Neuronal stem cell (in vitro differentiated cells): ENCODE results near the gene PIEZO2.

ENCODE experiments used
- DNase-seq: peaks from one replicate; pipeline ENCODE4 v3.0.0-alpha.2; 2013; ENCODE audit warnings: low spot score
- H2AFZ ChIP-seq: one replicate; pipeline ENCODE4 v1.6.1; 2013; ENCODE audit warnings: mild to moderate bottlenecking, low read length, inconsistent platforms
- H2AK5ac ChIP-seq: 2 replicates; pipeline ENCODE4 v1.6.1; 2013; ENCODE audit warnings: low read depth, mild to moderate bottlenecking, inconsistent platforms, low read length, moderate library complexity, mixed read lengths
- H2BK120ac ChIP-seq: 2 replicates; pipeline ENCODE4 v1.6.1; 2013; ENCODE audit warnings: low read depth, mild to moderate bottlenecking, inconsistent platforms, low read length, moderate library complexity, mixed read lengths
- H2BK12ac ChIP-seq: one replicate; pipeline ENCODE4 v1.6.1; 2013; ENCODE audit warnings: low read length, inconsistent platforms
- H2BK15ac ChIP-seq: 2 replicates; pipeline ENCODE4 v1.6.1; 2013; ENCODE audit warnings: mild to moderate bottlenecking, low read length, inconsistent platforms, mixed read lengths
- H2BK5ac ChIP-seq: one replicate; pipeline ENCODE4 v1.6.1; 2013; ENCODE audit warnings: inconsistent platforms, mild to moderate bottlenecking, low read length, moderate library complexity
- H3K14ac ChIP-seq: one replicate; pipeline ENCODE4 v1.6.1; 2013; ENCODE audit warnings: low read length, inconsistent platforms
- H3K18ac ChIP-seq: 2 replicates; pipeline ENCODE4 v1.6.1; 2013; ENCODE audit warnings: low read length, inconsistent platforms
- H3K23ac ChIP-seq: 2 replicates; pipeline ENCODE4 v1.6.1; 2013; ENCODE audit warnings: low read depth, mild to moderate bottlenecking, mixed read lengths, low read length, inconsistent platforms; ENCODE audit not compliant: poor library complexity
- H3K27ac ChIP-seq: replicated peaks from 3 replicates; pipeline ENCODE4 v1.5.1; 2013; ENCODE audit warnings: low read length, inconsistent platforms
- H3K27me3 ChIP-seq, 3 experiments: 2 replicates each; pipeline ENCODE4 v1.6.1; 2013; ENCODE audit warnings: low read length in 3 of 3, mild to moderate bottlenecking in 2 of 3, inconsistent platforms in 1 of 3, low read depth in 1 of 3, mixed read lengths in 1 of 3, moderate library complexity in 1 of 3; ENCODE audit not compliant: control insufficient read depth in 3 of 3, insufficient read depth in 3 of 3
- H3K36me3 ChIP-seq, 2 donors: replicated peaks in 1 of 2; 2 replicates each; pipeline ENCODE4 v1.6.1; 2013; ENCODE audit warnings: low read length in 2 of 2; ENCODE audit not compliant: control insufficient read depth in 2 of 2, insufficient read depth in 2 of 2
- H3K4ac ChIP-seq: 2 replicates; pipeline ENCODE4 v1.6.1; 2013; ENCODE audit warnings: inconsistent platforms, mild to moderate bottlenecking, low read length, moderate library complexity
- H3K4me1 ChIP-seq, 2 donors: 1 replicate in 1 of 2; 2 replicates in 1 of 2; pipeline ENCODE4 v1.6.1; 2013; ENCODE audit warnings: low read length in 2 of 2, low read depth in 1 of 2; ENCODE audit not compliant: control insufficient read depth in 2 of 2, insufficient read depth in 1 of 2
- H3K4me2 ChIP-seq: one replicate; pipeline ENCODE4 v1.6.1; 2013; ENCODE audit warnings: mild to moderate bottlenecking, low read length, inconsistent platforms; ENCODE audit not compliant: insufficient read depth, poor library complexity, severe bottlenecking
- H3K4me3 ChIP-seq, 2 donors: 2 replicates each; pipeline ENCODE4 v1.5.1; 2013; ENCODE audit warnings: low read length in 2 of 2, mild to moderate bottlenecking in 2 of 2, inconsistent platforms in 1 of 2, moderate library complexity in 1 of 2
- H3K79me1 ChIP-seq: one replicate; pipeline ENCODE4 v1.6.1; 2013; ENCODE audit warnings: low read depth, mild to moderate bottlenecking, inconsistent platforms, low read length, moderate library complexity
- H3K9ac ChIP-seq: one replicate; pipeline ENCODE4 v1.6.1; 2013; ENCODE audit warnings: mild to moderate bottlenecking, low read depth, low read length, inconsistent platforms; ENCODE audit not compliant: poor library complexity
- H3K9me3 ChIP-seq, 2 donors: replicated peaks in 1 of 2; 2 replicates each; pipeline versions ENCODE3 to v1.6.1; 2013; ENCODE audit warnings: low read length in 2 of 2, mild to moderate bottlenecking in 2 of 2, inconsistent platforms in 1 of 2, low read depth in 1 of 2, mixed read lengths in 1 of 2, moderate library complexity in 1 of 2; ENCODE audit not compliant: control insufficient read depth in 2 of 2, insufficient read depth in 1 of 2
- H4K8ac ChIP-seq: one replicate; pipeline ENCODE4 v1.6.1; 2013; ENCODE audit warnings: low read depth, mild to moderate bottlenecking, inconsistent platforms, low read length, moderate library complexity
- H4K91ac ChIP-seq: one replicate; pipeline ENCODE4 v1.6.1; 2013; ENCODE audit warnings: low read length, low read depth, mild to moderate bottlenecking, inconsistent platforms; ENCODE audit not compliant: poor library complexity
- WGBS, 2 donors: extraction: QIAGEN DNeasy Blood & Tissue Kit; methylation state at CpG; one replicate each; pipeline ENCODE4 v1.1.7; 2013; ENCODE audit warnings: missing lambda C conversion rate in 2 of 2, mixed read lengths in 1 of 2; ENCODE audit not compliant: insufficient read length in 2 of 2, insufficient replicate concordance in 1 of 2; ENCODE audit errors: extremely low coverage in 2 of 2; 5-methylcytosine and 5-hydroxymethylcytosine counted together

PIEZO2 gene

DNA sequence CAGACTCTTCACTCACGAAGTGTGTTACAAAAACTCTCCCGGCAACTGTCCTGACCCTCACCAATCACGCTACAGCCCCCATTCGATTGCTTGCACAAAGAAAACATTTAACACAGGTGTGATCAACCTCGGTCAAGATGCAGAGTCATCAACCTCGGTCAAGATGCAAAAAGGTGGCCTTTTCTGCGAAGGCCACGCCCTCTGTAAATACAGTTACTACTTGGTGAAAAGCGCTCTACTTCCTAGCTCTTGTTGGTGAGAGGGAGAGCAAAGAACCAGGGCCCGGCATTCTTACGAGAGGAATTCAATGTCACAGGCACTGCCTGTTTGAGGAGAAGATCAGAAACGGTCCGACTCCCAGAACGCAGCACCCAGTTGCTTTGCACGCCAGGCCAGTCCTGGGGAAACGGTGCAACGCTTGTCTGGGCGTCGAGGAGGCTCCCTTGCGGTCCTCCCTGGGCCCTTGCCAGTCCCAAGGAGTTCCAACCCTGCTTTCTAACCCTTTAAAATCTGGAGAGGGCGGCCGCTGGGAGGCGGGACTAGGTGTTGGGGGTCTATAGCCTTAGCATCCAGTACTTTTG lies 1.9 kb downstream of the PIEZO2 start:
- H2BK5ac ChIP-seq, result no peak overlapping the region
- WGBS, 2 donors, result no CpG with 5 or more reads among the region's 23 CpGs
- H3K18ac ChIP-seq, result peak overlapping the region; percentile 0
- no peak overlapping the region for H4K8ac ChIP-seq
- H2BK120ac ChIP-seq, result no peak overlapping the region
- H3K9me3 ChIP-seq, result no peaks in the 10 kb centered on the region
- H2AFZ ChIP-seq, result no peak overlapping the region
- peak overlapping the region; percentile 92 for H3K4me2 ChIP-seq
- H3K27me3 ChIP-seq, result peaks cover 16 to 62% (median 45%) of the 10 kb centered on the region in 3 experiments
- H4K91ac ChIP-seq, result no peak overlapping the region
- no peak overlapping the region for H3K9ac ChIP-seq
- no peak overlapping the region for H2BK15ac ChIP-seq
- H3K36me3 ChIP-seq, result no peaks in the 10 kb centered on the region
- no peak overlapping the region for H3K23ac ChIP-seq
- no peak for DNase-seq
- peaks cover 5% of the 10 kb centered on the region for H3K79me1 ChIP-seq
- H2AK5ac ChIP-seq, result no peak overlapping the region
- peak overlapping the region in 1 of 2 donors; percentile 34 for H3K4me3 ChIP-seq
- no peak overlapping the region for H2BK12ac ChIP-seq
- no peak overlapping the region for H3K27ac ChIP-seq
- H3K4ac ChIP-seq, result no peak overlapping the region
- H3K4me1 ChIP-seq, result peaks cover 0 to 15% of the 10 kb centered on the region in 2 donors
- H3K14ac ChIP-seq, result no peak overlapping the region

DNA sequence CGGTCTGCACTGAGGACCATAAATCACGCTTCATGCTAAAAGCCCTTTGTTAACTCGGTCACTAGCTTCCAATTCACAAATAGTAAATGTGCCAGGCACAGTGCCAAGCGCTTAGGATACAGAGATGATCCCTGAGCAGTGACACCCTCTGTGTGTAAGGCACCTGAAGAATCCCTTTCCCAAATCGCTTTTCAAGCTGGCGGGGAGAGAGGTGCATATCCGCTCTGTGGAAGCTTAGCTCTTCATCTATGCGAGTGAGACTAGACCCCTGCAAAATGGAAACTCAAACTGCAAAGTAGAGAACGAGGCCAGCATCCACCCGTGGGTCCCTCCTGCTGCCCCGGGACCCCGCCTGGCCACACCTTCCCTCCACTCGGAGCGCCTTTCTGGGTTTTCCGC lies 2.4 kb downstream of the PIEZO2 start:
- H2BK15ac ChIP-seq, result no peak overlapping the region
- WGBS, 2 donors, result no CpG with 5 or more reads among the region's 15 CpGs

DNA sequence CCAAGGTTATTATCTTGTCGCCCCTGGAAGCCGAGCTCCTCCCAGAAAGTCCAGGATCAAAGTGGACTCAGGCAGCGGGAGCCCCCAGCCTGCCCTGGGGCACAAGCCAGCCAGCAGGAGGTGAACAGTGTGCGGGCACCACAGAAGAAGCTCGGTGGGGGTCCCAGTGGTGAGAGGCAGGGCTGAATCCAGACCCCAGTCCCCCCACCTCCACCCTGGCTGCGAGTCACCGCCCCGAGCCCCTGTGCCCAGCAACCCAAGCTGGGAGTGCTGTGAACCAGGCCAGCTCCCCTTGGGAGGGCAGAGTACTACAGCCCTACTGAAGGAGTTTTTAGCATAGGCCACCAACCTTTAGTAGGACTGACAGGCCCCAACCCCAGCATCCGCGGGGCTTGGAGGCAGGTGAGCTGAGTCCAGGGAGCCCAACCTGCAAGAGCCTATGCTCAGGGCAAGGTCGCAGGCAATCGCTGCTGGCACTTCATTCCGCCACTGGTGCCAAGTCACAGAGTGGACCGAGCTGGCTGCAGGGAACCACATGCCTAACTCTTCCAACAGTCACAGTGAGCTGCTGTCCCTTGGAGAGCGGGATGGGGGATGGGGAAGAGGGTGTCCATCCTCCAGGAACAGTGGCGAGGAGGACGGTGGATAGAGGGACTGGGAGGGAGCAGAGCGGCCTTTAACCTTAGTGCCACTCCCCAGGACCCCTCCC lies 3.0 kb downstream of the PIEZO2 start:
- peak overlapping the region; percentile 24 for H3K9ac ChIP-seq
- no CpG with 5 or more reads among the region's 18 CpGs for WGBS, 2 donors
- H3K4me1 ChIP-seq, result peaks cover 0 to 15% of the 10 kb centered on the region in 2 donors
- H3K36me3 ChIP-seq, result no peaks in the 10 kb centered on the region
- no peak overlapping the region for H3K27ac ChIP-seq
- no peaks in the 10 kb centered on the region for H3K9me3 ChIP-seq
- H3K79me1 ChIP-seq, result peaks cover 6% of the 10 kb centered on the region
- no peak overlapping the region for H2BK5ac ChIP-seq
- no peak overlapping the region for H2BK120ac ChIP-seq
- H2BK12ac ChIP-seq, result no peak overlapping the region
- no peak overlapping the region for H2BK15ac ChIP-seq
- peaks cover 16 to 59% (median 45%) of the 10 kb centered on the region in 3 experiments for H3K27me3 ChIP-seq
- H2AFZ ChIP-seq, result no peak overlapping the region
- no peak overlapping the region for H4K91ac ChIP-seq
- no peak overlapping the region for H4K8ac ChIP-seq
- H3K4me2 ChIP-seq, result no peak overlapping the region
- peak overlapping the region; percentile 28 for H3K18ac ChIP-seq
- no peak overlapping the region for H3K4ac ChIP-seq
- peak overlapping the region; percentile 61 for H2AK5ac ChIP-seq
- no peak overlapping the region for H3K23ac ChIP-seq
- H3K14ac ChIP-seq, result peak overlapping the region; percentile 47
- no peak overlapping the region for H3K4me3 ChIP-seq
- no peak for DNase-seq

More for the DNA sequence above, 2.4 kb downstream of the PIEZO2 start:
- peaks cover 16 to 62% (median 45%) of the 10 kb centered on the region in 3 experiments for H3K27me3 ChIP-seq
- H3K4me2 ChIP-seq, result no peak overlapping the region
- H2BK120ac ChIP-seq, result no peak overlapping the region
- H3K4ac ChIP-seq, result no peak overlapping the region
- no peak overlapping the region for H2BK5ac ChIP-seq
- no peak overlapping the region for H3K23ac ChIP-seq
- H3K36me3 ChIP-seq, result no peaks in the 10 kb centered on the region
- no peak for DNase-seq
- H3K9me3 ChIP-seq, result no peaks in the 10 kb centered on the region
- H2AK5ac ChIP-seq, result peak overlapping the region; percentile 12
- peaks cover 5% of the 10 kb centered on the region for H3K79me1 ChIP-seq
- peaks cover 0 to 15% of the 10 kb centered on the region in 2 donors for H3K4me1 ChIP-seq
- H2AFZ ChIP-seq, result no peak overlapping the region
- no peak overlapping the region for H3K18ac ChIP-seq
- no peak overlapping the region for H3K9ac ChIP-seq
- H3K4me3 ChIP-seq, result no peak overlapping the region
- no peak overlapping the region for H4K8ac ChIP-seq
- no peak overlapping the region for H3K14ac ChIP-seq
- no peak overlapping the region for H4K91ac ChIP-seq
- no peak overlapping the region for H2BK12ac ChIP-seq
- H3K27ac ChIP-seq, result no peak overlapping the region

DNA sequence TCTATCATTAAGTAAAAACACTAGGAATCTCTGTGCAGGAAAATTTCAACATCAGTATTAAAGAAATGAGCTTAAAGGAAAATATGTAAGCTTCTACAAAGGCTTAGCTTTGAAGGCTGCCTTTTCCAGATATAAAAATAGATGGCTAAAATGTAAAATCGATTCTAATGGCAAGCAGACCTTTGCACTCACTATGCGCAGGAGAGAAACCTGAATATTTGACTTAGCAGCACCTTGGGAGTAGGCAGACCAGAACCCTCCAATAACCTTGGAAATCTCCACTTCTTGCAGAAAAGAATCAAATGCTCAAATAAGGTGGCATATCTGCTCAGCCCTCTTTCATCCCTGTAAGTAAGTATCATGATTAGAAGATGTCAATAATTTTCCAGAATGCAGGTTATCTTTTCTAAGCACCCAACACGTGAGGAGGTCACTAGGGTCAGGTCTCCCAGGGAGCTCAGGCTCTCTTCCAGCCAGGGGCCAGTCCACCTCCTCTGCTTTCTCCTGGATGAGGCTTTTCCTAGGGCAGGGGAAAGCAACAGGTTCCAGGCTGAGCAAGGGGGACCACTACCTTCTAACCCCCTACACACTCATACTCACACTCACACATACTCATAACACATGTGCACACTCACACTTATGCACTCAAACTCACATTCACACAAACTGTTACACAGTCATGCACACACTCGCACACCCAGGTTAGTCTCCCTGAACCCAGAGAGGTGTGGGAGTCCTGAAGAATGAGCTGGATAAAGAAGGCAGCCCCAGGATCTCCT lies 3.8 kb downstream of the PIEZO2 start:
- DNase-seq, result no peak
- H3K9ac ChIP-seq, result no peak overlapping the region
- H2BK15ac ChIP-seq, result no peak overlapping the region
- H3K4ac ChIP-seq, result peak overlapping the region; percentile 56
- H3K23ac ChIP-seq, result no peak overlapping the region
- no CpG with 5 or more reads among the region's 4 CpGs for whole genome bisulfite sequencing, 2 donors
- no peak overlapping the region for H3K18ac ChIP-seq
- no peak overlapping the region for H2BK5ac ChIP-seq
- no peak overlapping the region for H2BK120ac ChIP-seq
- peaks cover 0 to 15% of the 10 kb centered on the region in 2 donors for H3K4me1 ChIP-seq
- no peaks in the 10 kb centered on the region for H3K9me3 ChIP-seq
- peak overlapping the region; percentile 21 for H3K14ac ChIP-seq
- no peaks in the 10 kb centered on the region for H3K36me3 ChIP-seq
- H3K27me3 ChIP-seq, result peaks cover 16 to 51% (median 45%) of the 10 kb centered on the region in 3 experiments
- H2AFZ ChIP-seq, result no peak overlapping the region
- no peak overlapping the region for H2BK12ac ChIP-seq
- H3K27ac ChIP-seq, result no peak overlapping the region
- no peak overlapping the region for H3K4me2 ChIP-seq
- peak overlapping the region in 1 of 2 donors; percentile 9 for H3K4me3 ChIP-seq
- peak overlapping the region; percentile 61 for H2AK5ac ChIP-seq
- H3K79me1 ChIP-seq, result peaks cover 8% of the 10 kb centered on the region
- no peak overlapping the region for H4K8ac ChIP-seq
- H4K91ac ChIP-seq, result no peak overlapping the region
